Epithelial cell of proximal tubule (primary cell): ENCODE measurements around the gene ROBO2. TPM values are rescaled to one million over a fixed set of nuclear protein-coding genes. Genes with fewer than 3 reads are reported as not detected.

ENCODE experiments used
- DNase-seq: peaks from one replicate; pipeline ENCODE4 v3.0.0-alpha.2; 2011; ENCODE audit warnings: low read depth
- H3K4me3 ChIP-seq: 2 replicates; pipeline ENCODE4 v1.5.1; 2011; ENCODE audit warnings: low read depth, mild to moderate bottlenecking, low read length
- CTCF ChIP-seq: conservative IDR thresholded peaks from 2 replicates; pipeline ENCODE4 v1.5.1; 2012; ENCODE audit warnings: low read depth, mild to moderate bottlenecking, low read length
- total RNA-seq: library from RNA; depleted of rRNA; stranded (reverse); fragments of >200 nt; gene quantifications from 2 replicates; pipeline ENCODE4 v1.2.3, GENCODE V29; 2015

ROBO2 gene
- total RNA-seq, 1 donor from 2014 or later: 0.52 TPM

DNA sequence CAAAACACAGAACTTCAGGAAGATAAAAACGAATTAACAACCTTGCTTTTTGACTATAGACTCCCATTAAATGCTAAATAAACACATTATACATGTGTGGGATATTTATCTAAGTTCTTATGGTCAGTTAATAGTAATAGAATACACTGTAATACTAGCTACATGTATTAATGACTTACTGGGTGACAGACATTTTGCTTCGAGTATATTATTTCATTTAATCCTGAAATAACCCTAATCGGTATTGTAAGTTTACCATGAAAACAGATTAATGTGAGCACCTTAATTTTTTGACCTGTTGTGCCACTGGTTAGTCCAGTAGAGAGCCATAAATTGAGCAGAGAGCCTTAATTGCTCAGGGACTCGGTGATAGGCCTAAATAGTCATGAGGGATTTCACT lies 151.1 kb downstream of the ROBO2 start:
- DNase-seq: no peak
- H3K4me3 ChIP-seq: no peak overlapping the region
- no peak for TF ChIP-seq CTCF

GRCh38 chr3:77191640-77192039 lies 151.7 kb downstream of the ROBO2 start:
- TF ChIP-seq CTCF: no peak
- DNase-seq: no peak
- H3K4me3 ChIP-seq: no peak overlapping the region

GRCh38 chr3:77195766-77196545 lies 156.1 kb downstream of the ROBO2 start:
- no peak for TF ChIP-seq CTCF
- H3K4me3 ChIP-seq: no peak overlapping the region
- DNase-seq: no peak

- TF ChIP-seq CTCF: no peak
- no peak overlapping the region for H3K4me3 ChIP-seq
- no peak for DNase-seq
Measured at GRCh38 chr3:77197408-77197807, 157.5 kb downstream of the ROBO2 start.

DNA sequence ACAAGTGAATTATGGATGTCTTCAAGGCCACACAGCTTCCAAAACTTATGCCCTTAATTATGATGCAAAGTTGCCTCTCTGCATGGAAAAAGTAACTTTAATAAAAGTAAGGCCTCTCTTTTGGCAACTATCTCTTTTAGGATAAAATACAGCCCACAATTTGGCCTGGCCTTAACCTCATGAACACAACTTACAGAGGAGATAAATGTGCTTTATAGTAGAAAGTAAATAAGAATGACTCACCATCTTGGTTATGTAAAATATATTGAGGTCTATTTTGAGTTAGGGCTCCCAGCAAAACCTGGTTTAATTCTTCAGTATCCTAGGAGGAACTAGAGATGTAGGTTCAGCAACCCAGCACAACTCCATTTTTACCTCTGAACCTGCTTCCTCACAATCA lies 164.0 kb downstream of the ROBO2 start:
- DNase-seq: no peak
- no peak for TF ChIP-seq CTCF
- no peak overlapping the region for H3K4me3 ChIP-seq

- H3K4me3 ChIP-seq: no peak overlapping the region
- DNase-seq: no peak
- no peak for TF ChIP-seq CTCF
Measured at GRCh38 chr3:77204788-77205187, 164.9 kb downstream of the ROBO2 start.

GRCh38 chr3:77207753-77208152 lies 167.9 kb downstream of the ROBO2 start:
- no peak for TF ChIP-seq CTCF
- H3K4me3 ChIP-seq: no peak overlapping the region
- no peak for DNase-seq
